PFSK-1 (cell line): ENCODE results near the gene FAM227B.

ENCODE experiments used
- FOXP2 ChIP-seq: optimal IDR thresholded peaks from 2 replicates; pipeline ENCODE3; 2011; ENCODE audit warnings: borderline replicate concordance, control low read depth, inconsistent platforms; ENCODE audit not compliant: insufficient read depth; ENCODE audit errors: extremely low read length, extremely low read depth
- POLR2AphosphoS5 ChIP-seq: IDR thresholded peaks from 2 replicates; pipeline ENCODE4 v1.6.1; 2012; ENCODE audit warnings: low read depth, mild to moderate bottlenecking, control low read depth, low read length, moderate library complexity
- REST ChIP-seq, 2 experiments: IDR thresholded peaks; 2 replicates each; pipeline versions ENCODE4 v1.6.1 to v1.8.0; 2011 to 2012; ENCODE audit warnings: low read depth in 2 of 2, low read length in 2 of 2, control low read depth in 1 of 2, inconsistent platforms in 1 of 2, mild to moderate bottlenecking in 1 of 2, moderate library complexity in 1 of 2; ENCODE audit not compliant: insufficient read depth in 1 of 2
- SIN3A ChIP-seq: IDR thresholded peaks from 2 replicates; pipeline ENCODE4 v1.6.1; 2012; ENCODE audit warnings: mild to moderate bottlenecking, low read length, moderate library complexity, borderline replicate concordance; ENCODE audit not compliant: insufficient read depth
- TAF1 ChIP-seq: IDR thresholded peaks from 2 replicates; pipeline ENCODE4 v1.6.1; 2012; ENCODE audit warnings: low read length, control low read depth, borderline replicate concordance; ENCODE audit not compliant: insufficient read depth

DNA sequence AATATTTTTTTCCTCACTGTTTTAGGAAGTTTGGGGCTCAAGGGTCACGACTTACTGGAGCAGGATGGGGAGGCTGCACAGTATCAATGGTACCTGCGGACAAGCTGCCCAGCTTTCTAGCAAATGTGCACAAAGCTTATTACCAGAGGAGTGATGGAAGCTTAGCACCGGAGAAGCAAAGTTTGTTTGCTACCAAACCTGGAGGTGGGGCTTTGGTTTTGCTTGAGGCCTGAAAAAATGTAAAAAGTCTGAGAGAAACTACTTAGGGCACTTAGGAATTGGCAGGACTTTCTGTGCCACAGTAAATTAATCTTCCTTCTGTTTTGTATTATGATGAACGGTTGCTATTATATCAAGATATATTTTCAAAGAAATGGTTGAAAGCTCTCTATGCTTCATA, 292.7 kb downstream of the FAM227B start:
- TF ChIP-seq TAF1 = no peak
- TF ChIP-seq POLR2AphosphoS5 = no peak
- no peak for TF ChIP-seq REST (IDR thresholded peaks at IDR 0.05; ENCODE audit: insufficient read depth in 1 of 2, low read depth in 2 of 2, low read length in 2 of 2)
- TF ChIP-seq FOXP2 = no peak
- no peak for TF ChIP-seq SIN3A
